ENCODE results near the gene CADM3.

The CADM3 gene

GRCh38 chr1:159141584-159142390 is 29.6 kb upstream of the CADM3 start:
- H3K36me3 ChIP-seq, result no peaks in the 10 kb centered on the region
- H3K27ac ChIP-seq, result no peak overlapping the region
- TF ChIP-seq, protein P1, sequence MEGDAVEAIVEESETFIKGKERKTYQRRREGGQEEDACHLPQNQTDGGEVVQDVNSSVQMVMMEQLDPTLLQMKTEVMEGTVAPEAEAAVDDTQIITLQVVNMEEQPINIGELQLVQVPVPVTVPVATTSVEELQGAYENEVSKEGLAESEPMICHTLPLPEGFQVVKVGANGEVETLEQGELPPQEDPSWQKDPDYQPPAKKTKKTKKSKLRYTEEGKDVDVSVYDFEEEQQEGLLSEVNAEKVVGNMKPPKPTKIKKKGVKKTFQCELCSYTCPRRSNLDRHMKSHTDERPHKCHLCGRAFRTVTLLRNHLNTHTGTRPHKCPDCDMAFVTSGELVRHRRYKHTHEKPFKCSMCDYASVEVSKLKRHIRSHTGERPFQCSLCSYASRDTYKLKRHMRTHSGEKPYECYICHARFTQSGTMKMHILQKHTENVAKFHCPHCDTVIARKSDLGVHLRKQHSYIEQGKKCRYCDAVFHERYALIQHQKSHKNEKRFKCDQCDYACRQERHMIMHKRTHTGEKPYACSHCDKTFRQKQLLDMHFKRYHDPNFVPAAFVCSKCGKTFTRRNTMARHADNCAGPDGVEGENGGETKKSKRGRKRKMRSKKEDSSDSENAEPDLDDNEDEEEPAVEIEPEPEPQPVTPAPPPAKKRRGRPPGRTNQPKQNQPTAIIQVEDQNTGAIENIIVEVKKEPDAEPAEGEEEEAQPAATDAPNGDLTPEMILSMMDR (IDR thresholded peaks at IDR 0.05), result no peak
- peaks cover 0 to 18% of the 10 kb centered on the region in 2 donors for H3K27me3 ChIP-seq
- no peak overlapping the region for H3K4me3 ChIP-seq
- intact Hi-C loops (cut with DNase I; ENCODE audit: low total_unique reads), result no loop called here
- no peaks in the 10 kb centered on the region for H3K4me1 ChIP-seq
- H3K9me3 ChIP-seq, result no peaks in the 10 kb centered on the region
- DNase-seq, result no peak

- TF ChIP-seq, protein P1 (IDR thresholded peaks at IDR 0.05), result no peak
- no peaks in the 10 kb centered on the region for H3K4me1 ChIP-seq
- intact Hi-C loops (cut with DNase I; ENCODE audit: low total_unique reads), result no loop called here
- no peak overlapping the region for H3K27ac ChIP-seq
- H3K4me3 ChIP-seq, result no peak overlapping the region
- DNase-seq, result no peak
- H3K36me3 ChIP-seq, result no peaks in the 10 kb centered on the region
- no peaks in the 10 kb centered on the region for H3K9me3 ChIP-seq
- peaks cover 0 to 18% of the 10 kb centered on the region in 2 donors for H3K27me3 ChIP-seq
These were observed 29.1 kb upstream of the CADM3 start for GRCh38 chr1:159142391-159142663.

GRCh38 chr1:159142726-159143510 is 28.5 kb upstream of the CADM3 start:
- DNase-seq, result no peak
- Histone ChIP-seq H3K36me3 (no peaks in the 10 kb centered on the region), H3K27ac (no peak overlapping the region), H3K9me3 (no peaks in the 10 kb centered on the region), H3K27me3 (peaks cover 0 to 18% of the 10 kb centered on the region in 2 donors), H3K4me3 (no peak overlapping the region), H3K4me1 (no peaks in the 10 kb centered on the region)
- intact Hi-C loops (cut with DNase I; ENCODE audit: low total_unique reads), result no loop called here
- TF ChIP-seq, protein P1 (IDR thresholded peaks at IDR 0.05), result no peak

GRCh38 chr1:159144571-159144970 is 26.8 kb upstream of the CADM3 start:
- no peak for DNase-seq
- TF ChIP-seq, protein P1 (IDR thresholded peaks at IDR 0.05), result no peak
- H3K4me1 ChIP-seq, result no peaks in the 10 kb centered on the region
- no peaks in the 10 kb centered on the region for H3K36me3 ChIP-seq
- H3K27me3 ChIP-seq, result peaks cover 0 to 18% of the 10 kb centered on the region in 2 donors
- intact Hi-C loops (cut with DNase I; ENCODE audit: low total_unique reads), result no loop called here
- no peaks in the 10 kb centered on the region for H3K9me3 ChIP-seq
- H3K4me3 ChIP-seq, result no peak overlapping the region
- no peak overlapping the region for H3K27ac ChIP-seq

DNA sequence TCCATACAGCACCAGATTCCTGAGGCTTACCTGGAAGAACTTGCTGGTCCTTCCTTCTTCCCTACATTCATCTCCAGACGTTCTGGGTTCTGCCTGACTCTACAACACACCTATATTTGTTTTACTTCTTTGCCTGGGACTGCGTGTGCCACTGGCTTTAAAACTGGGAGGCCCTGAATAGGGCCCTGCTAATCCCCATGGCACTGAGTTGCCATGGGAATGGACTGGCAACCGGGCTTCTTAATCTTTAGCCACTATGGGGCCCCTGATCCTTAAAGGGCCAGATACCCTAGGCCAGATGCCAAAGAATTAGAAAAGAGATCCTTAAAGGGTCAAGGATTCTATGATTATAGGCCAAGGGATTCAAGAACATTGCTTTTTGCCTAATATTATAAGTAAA is 24.4 kb upstream of the CADM3 start:
- Histone ChIP-seq H3K4me1 (no peaks in the 10 kb centered on the region), H3K36me3 (no peaks in the 10 kb centered on the region), H3K4me3 (no peak overlapping the region), H3K27me3 (peaks cover 0 to 2% of the 10 kb centered on the region in 2 donors), H3K27ac (no peak overlapping the region), H3K9me3 (no peaks in the 10 kb centered on the region)
- intact Hi-C loops (cut with DNase I; ENCODE audit: low total_unique reads), result no loop called here
- no peak for DNase-seq
- TF ChIP-seq, protein P1 (IDR thresholded peaks at IDR 0.05), result no peak
